Tibial nerve (tissue), 4 donors: Measurements from ENCODE around the gene BRI3. TPM values are rescaled to one million over a fixed set of nuclear protein-coding genes. Genes with fewer than 3 reads are reported as not detected.
A peak's percentile ranks its signal among the peaks of the same experiment; 100 is the strongest.

Source experiments
- DNase-seq, 2 donors: peaks; one replicate each; pipeline ENCODE4 v3.0.0-alpha.2; 2019; ENCODE audit warnings: low spot score in 2 of 2
- H3K27ac ChIP-seq, 4 donors: fragments of 200-600 bp; sonication (generic) in 3 of 4; one replicate each; pipeline ENCODE4 v1.5.1; 2017 to 2019; ENCODE audit warnings: mild to moderate bottlenecking in 1 of 4
- H3K27me3 ChIP-seq, 2 donors: fragments of 200-600 bp; sonication (generic) in 1 of 2; one replicate each; pipeline versions ENCODE4 v1.5.1 to v1.6.0; 2017 to 2019
- H3K36me3 ChIP-seq, 3 donors: fragments of 200-600 bp; sonication (generic); one replicate each; pipeline ENCODE4 v1.5.1; 2018 to 2019
- H3K4me1 ChIP-seq, 4 donors: fragments of 200-600 bp; sonication (generic) in 3 of 4; one replicate each; pipeline ENCODE4 v1.5.1; 2017 to 2019
- H3K4me3 ChIP-seq, 4 donors: fragments of 200-600 bp; sonication (generic) in 3 of 4; one replicate each; pipeline ENCODE4 v1.5.1; 2017 to 2019; ENCODE audit warnings: mild to moderate bottlenecking in 1 of 4, moderate library complexity in 1 of 4
- H3K9me3 ChIP-seq, 4 donors: fragments of 200-600 bp; sonication (generic) in 3 of 4; one replicate each; pipeline ENCODE4 v1.5.1; 2017 to 2019
- EP300 ChIP-seq, 2 donors: sonication (generic); formaldehyde crosslinking; IDR thresholded peaks; one replicate each; pipeline ENCODE4 v1.6.1; 2017; ENCODE audit warnings: antibody characterized with exemption in 2 of 2, mild to moderate bottlenecking in 1 of 2
- POLR2A ChIP-seq, 2 donors: fragments of 450-650 bp; IDR thresholded peaks; one replicate each; pipeline ENCODE4 v1.6.1; 2017; ENCODE audit warnings: antibody characterized with exemption in 2 of 2, mild to moderate bottlenecking in 2 of 2, moderate library complexity in 2 of 2
- WGBS, 2 donors: methylation state at CpG; one replicate each; pipeline ENCODE4 v1.1.5; 2018; 5-methylcytosine and 5-hydroxymethylcytosine counted together
- total RNA-seq, 4 donors: library from RNA; depleted of rRNA; stranded (reverse); fragments of >200 nt; gene quantifications; one replicate each; pipeline ENCODE4 v1.1.0, GENCODE V29; 2016
- TF ChIP-seq, protein P1 (sequence below), 5 experiments: fragments of 200-600 bp in 3 of 5; fragments of 450-650 bp in 2 of 5; sonication (generic) in 3 of 5; IDR thresholded peaks; one replicate each; pipeline ENCODE4 v1.5.1; 2016 to 2019; ENCODE audit warnings: antibody characterized with exemption in 5 of 5, mild to moderate bottlenecking in 3 of 5, moderate library complexity in 2 of 5

The BRI3 gene
- total RNA-seq, 4 donors from 2014 or later, result 33.5 to 69.0 (median 44.3) TPM

DNA sequence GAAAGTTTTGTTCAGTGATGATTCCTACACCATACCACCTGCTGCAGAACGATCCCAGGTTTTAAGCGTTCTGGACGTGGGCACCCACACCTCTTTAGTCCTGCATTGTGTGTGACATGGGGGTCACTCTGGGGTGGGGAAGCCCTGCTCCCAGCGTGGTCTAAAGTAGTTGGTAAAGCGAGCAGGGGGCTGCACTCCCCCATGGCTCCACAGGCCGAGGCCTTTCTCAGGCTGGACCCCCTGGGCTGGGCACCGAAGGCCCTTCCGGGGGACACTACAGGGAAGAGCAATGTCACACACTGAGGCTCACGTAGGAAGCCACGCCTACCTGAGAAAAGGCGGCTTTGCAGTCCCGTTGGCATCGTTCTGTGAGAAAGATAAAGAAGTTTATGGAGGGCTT, 12.3 kb downstream of the BRI3 start:
- Histone ChIP-seq H3K27ac (no peak overlapping the region), H3K36me3 (peaks cover 0 to 76% (median 4%) of the 10 kb centered on the region in 3 donors), H3K27me3 (no peaks in the 10 kb centered on the region), H3K9me3 (peaks cover 0 to 9% (median 0%) of the 10 kb centered on the region in 4 donors), H3K4me1 (peaks cover 0 to 8% (median 0%) of the 10 kb centered on the region in 4 donors), H3K4me3 (no peak overlapping the region)
- no peak for TF ChIP-seq EP300 (IDR thresholded peaks at IDR 0.05)
- TF ChIP-seq, protein P1, sequence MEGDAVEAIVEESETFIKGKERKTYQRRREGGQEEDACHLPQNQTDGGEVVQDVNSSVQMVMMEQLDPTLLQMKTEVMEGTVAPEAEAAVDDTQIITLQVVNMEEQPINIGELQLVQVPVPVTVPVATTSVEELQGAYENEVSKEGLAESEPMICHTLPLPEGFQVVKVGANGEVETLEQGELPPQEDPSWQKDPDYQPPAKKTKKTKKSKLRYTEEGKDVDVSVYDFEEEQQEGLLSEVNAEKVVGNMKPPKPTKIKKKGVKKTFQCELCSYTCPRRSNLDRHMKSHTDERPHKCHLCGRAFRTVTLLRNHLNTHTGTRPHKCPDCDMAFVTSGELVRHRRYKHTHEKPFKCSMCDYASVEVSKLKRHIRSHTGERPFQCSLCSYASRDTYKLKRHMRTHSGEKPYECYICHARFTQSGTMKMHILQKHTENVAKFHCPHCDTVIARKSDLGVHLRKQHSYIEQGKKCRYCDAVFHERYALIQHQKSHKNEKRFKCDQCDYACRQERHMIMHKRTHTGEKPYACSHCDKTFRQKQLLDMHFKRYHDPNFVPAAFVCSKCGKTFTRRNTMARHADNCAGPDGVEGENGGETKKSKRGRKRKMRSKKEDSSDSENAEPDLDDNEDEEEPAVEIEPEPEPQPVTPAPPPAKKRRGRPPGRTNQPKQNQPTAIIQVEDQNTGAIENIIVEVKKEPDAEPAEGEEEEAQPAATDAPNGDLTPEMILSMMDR (IDR thresholded peaks at IDR 0.05), result no peak
- TF ChIP-seq POLR2A (IDR thresholded peaks at IDR 0.05), result no peak
- DNase-seq, result no peak
- WGBS, 2 donors, result 86 to 89% methylated on average over 13 of the region's 13 CpGs

- TF ChIP-seq, protein P1 (IDR thresholded peaks at IDR 0.05), result no peak
- Histone ChIP-seq H3K27ac (no peak overlapping the region), H3K4me1 (peaks cover 0 to 2% (median 0%) of the 10 kb centered on the region in 4 donors), H3K9me3 (peaks cover 0 to 11% (median 0%) of the 10 kb centered on the region in 4 donors), H3K27me3 (no peaks in the 10 kb centered on the region), H3K4me3 (no peak overlapping the region), H3K36me3 (peaks cover 0 to 71% (median 4%) of the 10 kb centered on the region in 3 donors)
- 82 to 85% methylated on average over 15 of the region's 15 CpGs for WGBS, 2 donors
- no peak for DNase-seq
Measured at GRCh38 chr7:98294326-98294725, 12.8 kb downstream of the BRI3 start.

- Histone ChIP-seq H3K9me3 (peaks cover 0 to 16% (median 0%) of the 10 kb centered on the region in 4 donors), H3K27me3 (no peaks in the 10 kb centered on the region), H3K27ac (no peak overlapping the region), H3K4me1 (no peaks in the 10 kb centered on the region), H3K36me3 (peaks cover 0 to 66% (median 4%) of the 10 kb centered on the region in 3 donors), H3K4me3 (no peak overlapping the region)
- TF ChIP-seq POLR2A (IDR thresholded peaks at IDR 0.05), result no peak
- TF ChIP-seq, protein P1 (IDR thresholded peaks at IDR 0.05), result peak in 4 of 5 experiments; percentile 17 to 37 (median 28)
- no peak for TF ChIP-seq EP300 (IDR thresholded peaks at IDR 0.05)
- 35 to 47% methylated on average over 7 to 8 of the region's 14 CpGs for WGBS, 2 donors
- no peak for DNase-seq
Measured at GRCh38 chr7:98294798-98295382, 13.4 kb downstream of the BRI3 start.

DNA sequence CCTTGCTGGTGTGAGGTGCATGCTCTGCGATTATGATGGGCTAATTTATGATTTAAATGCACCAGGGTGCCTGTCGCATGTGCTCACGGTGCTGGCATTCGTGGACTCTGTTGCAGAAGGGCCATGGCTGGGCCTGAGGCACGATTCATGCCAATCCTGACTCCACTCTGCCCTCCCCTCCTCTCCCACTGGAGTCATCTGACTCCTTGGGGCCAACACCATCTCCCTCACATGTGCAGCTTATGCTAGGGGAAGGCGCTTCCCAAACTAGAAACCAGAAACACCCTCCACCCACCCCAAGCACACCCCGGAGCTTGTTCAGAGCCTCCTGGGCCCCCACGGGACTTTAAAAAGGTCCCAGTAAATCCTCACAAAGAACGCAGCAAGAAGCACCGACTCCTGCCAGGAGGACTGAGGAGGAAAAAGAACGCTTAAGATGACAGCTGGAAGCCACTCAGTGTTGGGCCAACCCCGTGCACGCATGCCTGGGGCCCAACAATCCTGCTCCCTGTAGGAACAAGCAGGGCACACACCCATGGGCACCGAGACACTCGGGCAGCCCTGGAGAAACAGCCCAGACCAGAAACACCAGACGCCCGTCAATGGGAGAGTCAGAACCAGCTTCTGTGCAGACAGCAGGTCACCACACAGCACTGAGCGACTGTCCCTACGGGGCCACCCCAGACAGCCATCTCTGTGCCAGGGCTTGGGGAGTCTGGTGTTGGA, 14.1 kb downstream of the BRI3 start:
- Histone ChIP-seq H3K4me1 (no peaks in the 10 kb centered on the region), H3K9me3 (peaks cover 0 to 23% (median 0%) of the 10 kb centered on the region in 4 donors), H3K36me3 (peaks cover 0 to 70% (median 4%) of the 10 kb centered on the region in 3 donors), H3K4me3 (no peak overlapping the region), H3K27ac (no peak overlapping the region), H3K27me3 (no peaks in the 10 kb centered on the region)
- WGBS, 2 donors, result 78 to 87% methylated on average over 17 to 18 of the region's 19 CpGs
- DNase-seq, result no peak
- TF ChIP-seq, protein P1 (IDR thresholded peaks at IDR 0.05), result no peak
- TF ChIP-seq EP300 (IDR thresholded peaks at IDR 0.05), result no peak
- no peak for TF ChIP-seq POLR2A (IDR thresholded peaks at IDR 0.05)

DNA sequence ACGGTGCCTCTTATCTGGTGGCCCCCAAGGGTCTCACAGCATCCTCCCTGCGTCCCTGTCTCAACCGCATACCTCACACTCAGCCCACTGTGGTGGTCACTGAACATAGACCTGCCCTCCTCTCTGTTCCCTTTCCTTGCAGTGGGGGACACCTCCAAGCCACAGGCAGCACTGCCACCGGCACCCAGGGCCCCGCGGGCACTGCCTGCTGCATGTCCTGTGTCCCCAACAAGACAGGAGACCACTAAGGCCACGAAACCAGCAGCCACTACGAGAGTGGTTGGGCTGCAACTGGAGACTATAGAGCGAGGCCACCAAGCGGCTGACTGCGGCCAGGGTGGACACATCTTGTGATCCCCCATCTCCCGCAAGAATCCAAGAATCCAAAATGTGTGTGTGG, 15.3 kb downstream of the BRI3 start:
- Histone ChIP-seq H3K9me3 (peaks cover 0 to 35% (median 0%) of the 10 kb centered on the region in 4 donors), H3K27ac (no peak overlapping the region), H3K36me3 (peaks cover 0 to 59% (median 4%) of the 10 kb centered on the region in 3 donors), H3K27me3 (no peaks in the 10 kb centered on the region), H3K4me1 (no peaks in the 10 kb centered on the region), H3K4me3 (no peak overlapping the region)
- DNase-seq, result no peak
- no peak for TF ChIP-seq EP300 (IDR thresholded peaks at IDR 0.05)
- no peak for TF ChIP-seq POLR2A (IDR thresholded peaks at IDR 0.05)
- TF ChIP-seq, protein P1 (IDR thresholded peaks at IDR 0.05), result no peak
- WGBS, 2 donors, result 78 to 81% methylated on average over 12 of the region's 12 CpGs
